ENCODE results near the gene ABR.
A peak's percentile ranks its signal among the peaks of the same experiment; 100 is the strongest.
"Not testable (repeated sequence)": the region's sequence is repeated elsewhere in the genome, so short reads cannot be mapped to it uniquely, and the experiment has no call there.

The ABR gene

DNA sequence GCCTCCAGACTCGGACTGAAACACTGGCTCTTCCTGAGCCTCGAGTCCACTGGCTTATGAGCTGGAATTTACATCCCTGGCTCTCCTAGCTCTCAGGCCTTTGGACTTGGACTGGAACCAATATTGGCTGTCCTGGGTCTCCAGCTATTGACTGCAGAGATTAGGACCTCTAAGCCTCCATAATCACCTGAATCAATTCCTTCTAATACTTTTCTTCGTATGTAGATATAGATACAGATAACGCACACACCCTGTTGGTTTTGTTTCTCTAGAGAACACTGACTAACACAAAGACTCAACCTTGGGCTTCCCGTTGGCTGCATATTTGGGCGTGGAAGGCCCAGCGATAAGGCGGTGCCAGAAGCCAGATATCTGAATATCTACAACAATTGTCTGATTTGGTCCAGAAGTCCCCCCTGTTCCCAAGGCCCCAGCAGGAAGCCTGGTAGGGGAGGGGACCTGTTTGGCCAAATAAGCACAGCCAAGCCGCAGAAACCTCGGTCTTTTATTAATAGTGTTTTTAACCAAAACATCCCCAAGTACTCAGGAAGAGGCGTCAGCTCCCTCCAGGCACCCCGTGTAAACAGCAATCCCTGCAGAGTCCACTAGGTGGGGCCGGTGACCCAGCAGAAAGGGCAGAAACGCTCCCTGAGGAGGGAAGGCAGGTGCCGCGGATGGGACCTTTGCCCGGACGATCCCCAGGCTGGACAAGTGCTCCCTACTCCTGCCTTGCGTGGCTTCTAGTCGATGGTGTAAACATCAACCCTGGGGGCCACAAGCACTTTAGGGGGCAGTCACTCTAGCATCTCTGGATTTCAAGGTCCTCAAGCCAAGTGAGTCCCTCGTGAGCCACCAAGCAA lies 57.0 kb downstream of the ABR start:
- H3K4me3 ChIP-seq (ENCODE audit: low read length), result no peak overlapping the region
- peaks cover 34% of the 10 kb centered on the region for H3K27me3 ChIP-seq (ENCODE audit: control insufficient read depth, insufficient read depth, low read length)
- H3K9ac ChIP-seq (ENCODE audit: low read depth, low read length), result no peak overlapping the region

GRCh38 chr17:1121442-1121817 lies 58.4 kb downstream of the ABR start:
- H3K36me3 ChIP-seq (ENCODE audit: insufficient read depth, low read length); H3K9ac ChIP-seq (ENCODE audit: low read depth, low read length); H3K9me3 ChIP-seq (replicated peaks; ENCODE audit: low read length); H3K4me3 ChIP-seq (ENCODE audit: low read length); H3K4me2 ChIP-seq (ENCODE audit: low read length): not testable (repeated sequence)
- Histone ChIP-seq H3K27me3 (ENCODE audit: control insufficient read depth, insufficient read depth, low read length) (peaks cover 21% of the 10 kb centered on the region), H3K4me1 (ENCODE audit: control insufficient read depth, insufficient read depth, low read length) (peaks cover 18% of the 10 kb centered on the region)

More for the DNA sequence above, 57.0 kb downstream of the ABR start:
- H3K9me3 ChIP-seq (replicated peaks; ENCODE audit: low read length), result no peaks in the 10 kb centered on the region
- H3K4me1 ChIP-seq (ENCODE audit: control insufficient read depth, insufficient read depth, low read length), result peaks cover 22% of the 10 kb centered on the region
- H3K36me3 ChIP-seq (ENCODE audit: insufficient read depth, low read length), result no peaks in the 10 kb centered on the region
- H3K4me2 ChIP-seq (ENCODE audit: low read length), result peak overlapping the region; percentile 28

DNA sequence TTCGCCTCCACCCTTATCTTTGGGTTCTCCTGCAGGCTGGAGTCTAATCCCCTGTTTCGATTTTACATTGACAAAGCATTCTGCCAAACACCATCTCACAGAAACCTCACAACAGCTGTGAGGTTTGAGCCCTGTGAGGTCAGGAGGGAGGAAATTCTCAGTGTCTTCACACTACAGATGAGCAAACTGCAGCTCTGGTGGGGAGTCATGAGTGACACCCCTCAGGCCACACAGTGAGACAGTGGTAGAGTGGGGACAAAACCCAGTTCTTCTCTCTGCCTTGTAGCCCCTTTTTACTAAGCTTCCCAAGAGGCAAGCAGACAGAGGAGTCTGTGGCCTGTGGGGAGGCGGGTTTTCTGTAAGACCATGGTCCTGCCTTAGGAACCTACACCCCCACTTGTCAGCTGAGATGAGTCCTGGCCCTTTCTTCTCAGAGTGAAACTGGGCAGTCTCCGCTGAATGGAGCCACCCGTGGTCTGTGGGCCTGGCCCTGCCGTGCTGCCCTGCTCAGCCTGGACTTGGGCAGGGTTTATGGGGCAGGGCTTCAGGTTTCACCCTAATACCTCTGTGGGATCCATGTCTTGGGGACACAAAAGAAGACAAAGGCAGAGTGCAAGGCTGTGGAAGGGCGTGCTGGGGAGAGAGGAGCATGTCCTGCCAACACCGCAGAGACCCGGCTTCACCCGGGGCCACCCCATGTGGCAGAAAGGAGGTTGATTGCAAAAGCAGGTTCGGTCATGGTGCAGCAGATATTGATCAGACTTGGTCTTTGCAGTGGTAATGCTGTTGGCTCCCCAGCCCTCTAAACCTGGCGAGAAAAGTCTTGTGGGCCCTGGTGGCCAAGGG lies 59.0 kb downstream of the ABR start:
- Histone ChIP-seq H3K27me3 (ENCODE audit: control insufficient read depth, insufficient read depth, low read length) (peaks cover 15% of the 10 kb centered on the region), H3K9ac (ENCODE audit: low read depth, low read length) (no peak overlapping the region), H3K4me1 (ENCODE audit: control insufficient read depth, insufficient read depth, low read length) (peaks cover 13% of the 10 kb centered on the region), H3K4me3 (ENCODE audit: low read length) (no peak overlapping the region), H3K4me2 (ENCODE audit: low read length) (no peak overlapping the region), H3K9me3 (replicated peaks; ENCODE audit: low read length) (no peaks in the 10 kb centered on the region), H3K36me3 (ENCODE audit: insufficient read depth, low read length) (no peaks in the 10 kb centered on the region)

DNA sequence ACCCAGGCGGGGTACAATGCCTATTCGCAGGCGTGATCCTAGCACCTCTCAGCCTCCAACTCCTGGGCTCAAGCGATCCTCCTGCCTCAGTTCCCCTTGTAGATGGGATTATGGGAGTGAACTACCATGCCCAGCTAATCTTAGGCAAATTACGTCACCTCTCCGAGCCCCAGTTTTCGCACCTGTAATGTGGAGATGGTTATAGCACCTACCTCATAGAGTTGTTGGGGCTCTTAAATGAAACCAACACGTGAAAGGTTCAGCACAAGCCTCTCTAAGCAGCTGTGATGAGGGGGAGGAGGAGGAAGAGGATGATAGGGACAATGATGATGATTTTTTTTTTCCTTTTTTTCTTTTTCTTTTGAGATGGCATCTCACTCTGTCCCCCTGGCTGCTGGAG lies 59.9 kb downstream of the ABR start:
- H3K4me2 ChIP-seq (ENCODE audit: low read length), result no peak overlapping the region
- H3K4me3 ChIP-seq (ENCODE audit: low read length), result no peak overlapping the region
- peaks cover 12% of the 10 kb centered on the region for H3K27me3 ChIP-seq (ENCODE audit: control insufficient read depth, insufficient read depth, low read length)
- H3K4me1 ChIP-seq (ENCODE audit: control insufficient read depth, insufficient read depth, low read length), result peaks cover 14% of the 10 kb centered on the region
- no peaks in the 10 kb centered on the region for H3K9me3 ChIP-seq (replicated peaks; ENCODE audit: low read length)
- H3K9ac ChIP-seq (ENCODE audit: low read depth, low read length), result no peak overlapping the region
- no peaks in the 10 kb centered on the region for H3K36me3 ChIP-seq (ENCODE audit: insufficient read depth, low read length)

GRCh38 chr17:1116602-1117001 lies 63.2 kb downstream of the ABR start:
- Histone ChIP-seq H3K36me3 (ENCODE audit: insufficient read depth, low read length) (no peaks in the 10 kb centered on the region), H3K4me3 (ENCODE audit: low read length) (no peak overlapping the region), H3K9ac (ENCODE audit: low read depth, low read length) (no peak overlapping the region), H3K4me1 (ENCODE audit: control insufficient read depth, insufficient read depth, low read length) (peaks cover 17% of the 10 kb centered on the region), H3K9me3 (replicated peaks; ENCODE audit: low read length) (no peaks in the 10 kb centered on the region), H3K4me2 (ENCODE audit: low read length) (no peak overlapping the region), H3K27me3 (ENCODE audit: control insufficient read depth, insufficient read depth, low read length) (peaks cover 3% of the 10 kb centered on the region)

DNA sequence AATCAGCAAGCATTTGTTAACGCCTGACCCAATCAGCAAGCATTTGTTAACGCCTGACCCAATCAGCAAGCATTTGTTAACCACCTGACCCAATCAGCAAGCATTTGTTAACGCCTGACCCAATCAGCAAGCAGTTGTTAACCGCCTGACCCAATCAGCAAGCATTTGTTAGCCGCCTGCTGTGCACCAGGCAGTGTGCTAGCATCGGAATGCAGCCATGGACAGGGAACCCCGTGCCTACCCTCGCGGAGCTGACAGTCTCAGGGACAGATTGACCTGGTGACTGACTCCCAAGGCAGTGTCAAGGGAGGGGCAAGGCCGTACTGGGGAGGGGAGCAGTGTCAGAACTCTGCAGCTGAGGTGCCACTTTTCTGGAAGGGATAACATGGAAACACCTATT lies 66.9 kb downstream of the ABR start:
- Histone ChIP-seq H3K4me3 (ENCODE audit: low read length) (no peak overlapping the region), H3K4me2 (ENCODE audit: low read length) (no peak overlapping the region), H3K9ac (ENCODE audit: low read depth, low read length) (no peak overlapping the region), H3K27me3 (ENCODE audit: control insufficient read depth, insufficient read depth, low read length) (no peaks in the 10 kb centered on the region), H3K9me3 (replicated peaks; ENCODE audit: low read length) (no peaks in the 10 kb centered on the region), H3K4me1 (ENCODE audit: control insufficient read depth, insufficient read depth, low read length) (peaks cover 45% of the 10 kb centered on the region), H3K36me3 (ENCODE audit: insufficient read depth, low read length) (no peaks in the 10 kb centered on the region)

DNA sequence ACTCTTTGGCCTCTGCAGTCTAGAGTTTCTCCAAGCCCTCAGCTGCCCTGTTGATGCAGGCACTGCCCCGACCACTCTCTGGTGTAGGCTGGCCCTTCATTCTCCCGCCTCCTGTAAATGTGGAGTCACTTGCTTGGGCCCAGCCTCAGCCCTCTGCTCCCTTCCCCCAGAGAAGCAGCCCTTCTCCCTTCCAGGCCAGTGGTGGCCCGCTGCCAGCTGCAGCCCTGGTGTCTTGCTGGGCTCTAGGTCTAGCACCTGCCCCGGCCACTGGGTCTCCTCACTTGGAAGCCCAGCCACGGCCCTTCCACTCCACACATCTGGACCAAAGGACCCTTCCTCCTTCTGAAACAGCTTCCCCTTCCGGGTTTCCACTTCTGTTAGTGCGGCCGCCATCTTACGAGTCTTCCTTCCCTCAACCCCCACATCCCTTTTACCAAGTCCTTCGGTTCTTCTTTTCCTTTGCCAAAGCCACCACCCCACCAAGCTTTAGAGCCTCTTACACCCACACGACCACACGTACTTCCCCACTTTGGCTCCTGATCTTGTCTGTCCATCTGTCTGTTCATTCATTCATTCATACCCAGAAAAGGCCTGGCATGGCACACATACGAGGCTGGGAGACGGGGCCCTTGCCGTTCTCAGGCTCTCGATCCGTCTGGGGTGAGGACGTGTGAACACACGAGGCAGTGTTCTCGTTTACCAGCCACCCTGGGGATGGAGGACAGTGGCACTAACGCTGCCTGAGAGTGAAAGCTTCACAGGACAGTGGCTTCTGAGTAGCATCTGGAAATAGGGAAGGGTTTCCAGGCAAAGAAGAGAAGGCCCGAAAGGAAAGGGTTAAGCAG lies 68.0 kb downstream of the ABR start:
- Histone ChIP-seq H3K9me3 (replicated peaks; ENCODE audit: low read length) (no peaks in the 10 kb centered on the region), H3K9ac (ENCODE audit: low read depth, low read length) (peak overlapping the region; percentile 26), H3K4me1 (ENCODE audit: control insufficient read depth, insufficient read depth, low read length) (peaks cover 51% of the 10 kb centered on the region), H3K4me2 (ENCODE audit: low read length) (peak overlapping the region; percentile 90), H3K36me3 (ENCODE audit: insufficient read depth, low read length) (peaks cover 6% of the 10 kb centered on the region), H3K4me3 (ENCODE audit: low read length) (no peak overlapping the region), H3K27me3 (ENCODE audit: control insufficient read depth, insufficient read depth, low read length) (no peaks in the 10 kb centered on the region)

DNA sequence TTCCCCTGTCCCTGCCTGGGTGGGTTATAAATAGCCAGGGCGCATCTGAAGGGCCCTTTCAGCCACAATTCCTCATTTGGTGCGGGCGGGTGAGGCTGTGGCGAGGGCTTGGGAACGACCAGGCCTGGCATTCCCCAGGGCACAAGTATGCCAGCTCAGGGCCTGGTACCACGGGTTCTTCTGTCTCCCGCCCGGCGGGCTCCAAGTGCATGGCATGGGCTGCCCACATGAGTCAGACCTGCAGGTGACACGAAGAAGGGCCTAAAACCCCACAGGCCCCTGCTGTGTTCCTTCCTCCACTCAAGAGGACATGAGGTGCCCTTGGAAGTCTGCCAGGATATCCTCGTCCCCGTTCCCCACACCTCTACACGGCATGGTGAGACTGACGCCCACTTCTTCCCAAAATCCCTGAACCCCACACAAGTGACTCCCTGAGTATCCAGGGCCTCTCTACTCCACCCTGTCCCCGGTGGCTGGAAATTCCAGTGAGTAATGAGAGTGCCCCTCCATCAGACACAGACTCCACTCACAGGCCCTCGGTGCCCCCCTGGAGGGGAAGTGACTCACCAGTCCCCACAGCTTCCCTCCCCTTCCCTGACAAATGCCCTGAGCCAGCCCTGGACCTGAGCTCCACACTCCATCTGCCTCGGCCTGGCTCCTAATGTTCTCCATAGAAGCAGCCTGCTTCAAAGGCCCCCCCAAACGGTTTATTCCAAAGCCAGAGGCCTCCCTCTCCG lies 68.8 kb downstream of the ABR start:
- peaks cover 6% of the 10 kb centered on the region for H3K36me3 ChIP-seq (ENCODE audit: insufficient read depth, low read length)
- H3K9ac ChIP-seq (ENCODE audit: low read depth, low read length), result peak overlapping the region; percentile 26
- H3K4me2 ChIP-seq (ENCODE audit: low read length), result peak overlapping the region; percentile 90
- H3K27me3 ChIP-seq (ENCODE audit: control insufficient read depth, insufficient read depth, low read length), result no peaks in the 10 kb centered on the region
- no peak overlapping the region for H3K4me3 ChIP-seq (ENCODE audit: low read length)
- no peaks in the 10 kb centered on the region for H3K9me3 ChIP-seq (replicated peaks; ENCODE audit: low read length)
- peaks cover 51% of the 10 kb centered on the region for H3K4me1 ChIP-seq (ENCODE audit: control insufficient read depth, insufficient read depth, low read length)

DNA sequence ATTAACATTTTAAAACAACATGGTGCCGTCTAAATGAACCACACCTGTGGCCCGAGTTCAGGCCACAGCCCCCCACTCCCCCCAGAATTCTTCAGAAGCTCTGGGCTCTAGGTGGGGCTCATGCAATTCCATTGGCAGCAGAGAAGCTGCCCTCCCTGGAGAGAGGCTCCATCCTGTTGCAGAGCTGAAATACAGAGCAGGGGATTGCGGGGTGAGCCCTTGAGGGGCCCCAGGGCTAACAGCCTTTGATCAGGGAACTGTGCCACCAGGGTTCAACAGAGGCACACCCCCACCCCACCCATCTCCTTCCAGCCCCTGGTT lies 69.3 kb downstream of the ABR start:
- Histone ChIP-seq H3K4me1 (ENCODE audit: control insufficient read depth, insufficient read depth, low read length) (peaks cover 49% of the 10 kb centered on the region), H3K4me2 (ENCODE audit: low read length) (peak overlapping the region; percentile 90), H3K36me3 (ENCODE audit: insufficient read depth, low read length) (peaks cover 6% of the 10 kb centered on the region), H3K4me3 (ENCODE audit: low read length) (no peak overlapping the region), H3K9ac (ENCODE audit: low read depth, low read length) (peak overlapping the region; percentile 26), H3K9me3 (replicated peaks; ENCODE audit: low read length) (no peaks in the 10 kb centered on the region), H3K27me3 (ENCODE audit: control insufficient read depth, insufficient read depth, low read length) (no peaks in the 10 kb centered on the region)

DNA sequence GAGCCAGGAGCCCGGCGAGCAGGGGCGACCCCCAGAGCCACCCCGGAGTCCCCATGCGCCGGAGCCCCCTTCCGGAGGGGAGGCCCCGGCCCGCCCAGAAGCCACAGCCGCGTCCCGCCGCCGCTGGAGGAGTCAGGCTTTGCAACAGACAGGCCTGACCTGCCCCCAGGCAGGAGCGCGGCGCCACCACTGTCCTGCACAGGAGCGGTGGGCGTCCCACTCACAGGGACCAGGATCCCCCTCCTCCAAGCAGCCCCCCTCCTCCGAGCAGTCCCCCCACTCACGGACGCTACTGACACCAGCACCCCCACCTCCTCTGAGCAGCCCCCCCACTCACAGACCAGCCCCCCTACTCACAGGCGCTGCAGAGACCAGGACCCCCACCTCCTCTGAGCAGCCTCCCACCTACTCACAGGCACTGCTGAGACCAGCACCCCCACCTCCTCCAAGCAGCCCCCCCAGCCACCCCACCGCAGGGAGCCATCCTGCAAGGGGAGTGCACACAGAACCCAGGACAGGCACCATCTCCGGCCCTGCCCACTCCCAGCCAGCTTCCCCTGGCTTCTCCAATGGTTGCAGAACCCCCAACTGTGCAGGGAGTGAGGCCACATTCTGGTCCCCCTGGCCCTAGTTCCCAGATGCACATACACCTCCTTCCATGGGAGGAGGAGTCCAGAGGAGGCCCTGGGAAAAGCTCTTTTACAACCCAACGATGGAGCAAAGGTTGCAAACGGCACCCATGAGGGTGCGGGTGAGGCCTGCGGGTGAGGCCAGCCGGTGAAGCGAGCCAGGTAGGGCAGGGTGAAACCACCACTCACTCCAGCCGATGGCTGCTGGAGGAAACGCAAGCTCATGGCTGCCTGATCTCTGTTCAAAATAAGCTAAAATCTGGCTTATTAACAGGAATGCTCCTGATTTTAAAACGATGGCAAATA lies 69.9 kb downstream of the ABR start:
- Histone ChIP-seq H3K4me1 (ENCODE audit: control insufficient read depth, insufficient read depth, low read length) (peaks cover 43% of the 10 kb centered on the region), H3K27me3 (ENCODE audit: control insufficient read depth, insufficient read depth, low read length) (no peaks in the 10 kb centered on the region), H3K36me3 (ENCODE audit: insufficient read depth, low read length) (peaks cover 6% of the 10 kb centered on the region), H3K9me3 (replicated peaks; ENCODE audit: low read length) (no peaks in the 10 kb centered on the region), H3K4me3 (ENCODE audit: low read length) (peak overlapping the region; percentile 95), H3K4me2 (ENCODE audit: low read length) (peak overlapping the region; percentile 90), H3K9ac (ENCODE audit: low read depth, low read length) (peak overlapping the region; percentile 89)

All from skeletal muscle satellite cell (primary cell).